Measurements from ENCODE around the gene EMILIN3.

EMILIN3 gene

DNA sequence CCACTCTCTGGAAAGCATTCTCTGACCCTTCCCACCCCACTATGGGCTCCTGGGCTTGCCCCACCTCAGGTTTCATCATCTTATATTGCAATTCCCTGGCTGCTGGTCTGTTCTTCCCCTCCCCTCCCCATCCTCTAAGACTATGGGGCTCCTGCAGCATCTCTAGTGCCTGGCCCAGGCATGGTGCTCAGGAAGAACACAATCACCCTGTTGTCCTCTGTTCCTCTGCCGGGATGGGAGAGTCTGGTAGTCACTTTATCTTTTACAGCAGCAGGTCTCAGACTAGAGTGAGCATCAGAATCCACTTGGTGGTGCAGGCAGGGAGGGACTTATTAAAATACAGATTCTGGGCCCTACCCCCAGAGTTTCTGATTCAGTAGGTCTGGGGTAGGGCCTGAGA lies 31.0 kb downstream of the EMILIN3 start:
- H3K27ac Mint-ChIP-seq, result no peak overlapping the region
- no peaks in the 10 kb centered on the region for H3K9me3 Mint-ChIP-seq
- H3K4me1 Mint-ChIP-seq (ENCODE audit: low read depth), result peaks cover 6% of the 10 kb centered on the region
- DNase-seq, result no peak
- H3K4me3 Mint-ChIP-seq, result no peak overlapping the region
- peaks cover 6% of the 10 kb centered on the region for H3K27me3 Mint-ChIP-seq
- H3K36me3 Mint-ChIP-seq (ENCODE audit: low read depth), result no peaks in the 10 kb centered on the region

DNA sequence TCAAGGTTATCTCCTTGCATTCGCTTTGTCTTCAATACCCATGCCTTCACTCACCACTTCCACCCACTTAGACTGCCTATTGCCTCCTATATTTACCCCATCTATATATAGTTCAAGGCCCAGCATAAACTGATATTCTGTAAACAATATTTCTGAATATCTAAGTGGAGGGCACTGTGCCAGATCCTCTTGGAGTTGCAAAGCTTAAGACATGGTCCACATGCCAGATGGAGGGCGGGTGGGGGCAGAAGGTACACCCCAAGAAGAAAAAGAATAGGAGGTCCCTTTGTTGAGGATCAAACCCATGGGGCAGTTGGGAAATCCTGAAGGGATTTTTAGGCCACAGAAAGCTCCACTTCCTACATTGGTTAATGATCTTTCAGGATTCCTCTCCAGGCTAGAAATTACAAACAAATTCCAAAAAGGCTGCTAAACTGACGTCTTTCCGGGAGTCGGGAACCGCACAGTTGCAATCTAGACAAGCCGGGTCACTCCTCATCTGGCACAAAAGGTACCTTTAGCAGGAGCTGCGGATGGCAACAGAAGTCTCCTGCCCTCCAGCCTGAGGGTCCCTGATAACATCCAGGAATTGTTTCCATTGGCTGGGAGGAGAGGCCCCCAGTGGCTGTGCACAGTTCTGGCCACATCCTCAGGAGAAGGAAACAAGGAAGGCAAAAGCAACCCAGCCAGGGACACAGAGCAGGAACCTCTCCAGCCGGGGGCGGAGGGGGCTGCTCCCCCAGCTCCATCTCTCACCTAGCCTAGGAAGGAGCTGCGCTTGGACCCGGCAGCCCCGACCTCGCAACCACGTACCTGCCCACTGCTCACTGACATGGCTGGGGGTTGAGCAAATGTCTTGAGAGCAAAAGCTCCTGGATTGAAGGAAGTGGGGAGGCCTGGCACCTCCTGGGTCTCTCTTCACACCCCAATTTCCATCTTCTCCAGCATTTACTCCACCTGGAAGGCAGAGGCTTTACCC lies 31.9 kb downstream of the EMILIN3 start:
- H3K27me3 Mint-ChIP-seq, result peaks cover 6% of the 10 kb centered on the region
- no peaks in the 10 kb centered on the region for H3K36me3 Mint-ChIP-seq (ENCODE audit: low read depth)
- peaks cover 5% of the 10 kb centered on the region for H3K4me1 Mint-ChIP-seq (ENCODE audit: low read depth)
- no peak overlapping the region for H3K27ac Mint-ChIP-seq
- H3K9me3 Mint-ChIP-seq, result no peaks in the 10 kb centered on the region
- DNase-seq, result no peak
- H3K4me3 Mint-ChIP-seq, result no peak overlapping the region

DNA sequence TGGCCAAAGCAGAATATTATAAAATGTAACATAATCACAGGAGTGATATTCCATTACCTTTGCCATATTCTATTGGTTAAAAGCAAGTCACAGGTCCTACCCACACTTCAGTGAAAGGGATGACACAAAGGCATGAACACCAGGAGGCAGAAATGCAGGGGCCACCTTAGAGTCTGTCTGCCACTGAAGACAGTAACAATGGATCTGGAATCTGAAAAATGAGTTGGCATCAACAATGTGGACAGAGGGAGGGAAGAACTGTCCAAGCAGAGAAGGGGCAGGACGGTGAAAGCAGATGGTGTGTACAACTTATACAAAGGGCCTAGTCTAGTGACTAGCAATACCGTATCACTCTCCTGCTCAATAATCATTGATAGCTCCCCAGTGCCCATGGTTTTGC lies 32.6 kb downstream of the EMILIN3 start:
- no peak overlapping the region for H3K27ac Mint-ChIP-seq
- H3K36me3 Mint-ChIP-seq (ENCODE audit: low read depth), result no peaks in the 10 kb centered on the region
- H3K4me1 Mint-ChIP-seq (ENCODE audit: low read depth), result peaks cover 11% of the 10 kb centered on the region
- H3K9me3 Mint-ChIP-seq, result no peaks in the 10 kb centered on the region
- no peak overlapping the region for H3K4me3 Mint-ChIP-seq
- no peak for DNase-seq
- H3K27me3 Mint-ChIP-seq, result peaks cover 4% of the 10 kb centered on the region

DNA sequence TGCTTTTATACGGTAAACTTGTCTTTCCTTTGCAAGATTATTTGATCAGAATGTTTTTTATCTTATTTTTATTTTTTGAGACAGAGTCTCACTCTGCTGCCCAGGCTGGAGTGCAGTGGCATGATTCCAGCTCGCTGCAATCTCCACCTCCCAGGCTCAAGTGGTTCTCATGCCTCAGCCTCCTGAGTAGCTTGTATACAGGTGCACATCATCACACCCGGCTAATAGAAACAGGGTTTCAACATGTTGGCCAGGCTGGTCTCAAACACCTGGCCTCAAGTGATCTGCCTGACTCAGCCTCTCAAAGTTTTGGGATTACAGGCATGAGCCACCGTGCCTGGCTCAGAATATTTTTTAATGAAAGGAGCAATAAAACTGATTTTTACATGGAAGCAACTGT lies 34.9 kb downstream of the EMILIN3 start:
- no peaks in the 10 kb centered on the region for H3K27me3 Mint-ChIP-seq
- H3K4me1 Mint-ChIP-seq (ENCODE audit: low read depth), result peaks cover 13% of the 10 kb centered on the region
- no peak overlapping the region for H3K4me3 Mint-ChIP-seq
- H3K36me3 Mint-ChIP-seq (ENCODE audit: low read depth), result no peaks in the 10 kb centered on the region
- no peaks in the 10 kb centered on the region for H3K9me3 Mint-ChIP-seq
- no peak for DNase-seq
- no peak overlapping the region for H3K27ac Mint-ChIP-seq

DNA sequence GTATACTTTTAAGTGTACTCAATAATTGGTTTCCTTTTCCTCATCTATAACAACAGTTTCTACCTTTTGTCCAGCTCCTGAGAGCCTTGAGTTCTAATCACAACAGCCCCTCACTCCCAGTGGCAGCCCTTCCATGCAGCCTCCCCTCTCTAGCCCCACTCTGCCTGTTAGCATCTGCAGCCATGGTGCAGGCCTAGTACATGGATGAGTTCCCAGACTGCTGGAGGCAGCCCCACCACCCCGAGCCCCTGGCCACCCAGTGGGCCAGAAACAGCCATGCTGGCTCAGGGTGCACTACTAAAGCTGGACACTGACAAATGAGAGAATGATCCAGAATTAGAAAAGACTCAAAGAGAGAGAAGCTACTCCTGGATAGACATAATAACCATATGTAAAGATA lies 35.7 kb downstream of the EMILIN3 start:
- Mint-ChIP-seq H3K36me3 (ENCODE audit: low read depth) (no peaks in the 10 kb centered on the region), H3K27ac (no peak overlapping the region), H3K4me3 (no peak overlapping the region), H3K4me1 (ENCODE audit: low read depth) (peaks cover 13% of the 10 kb centered on the region), H3K9me3 (no peaks in the 10 kb centered on the region), H3K27me3 (no peaks in the 10 kb centered on the region)
- no peak for DNase-seq

DNA sequence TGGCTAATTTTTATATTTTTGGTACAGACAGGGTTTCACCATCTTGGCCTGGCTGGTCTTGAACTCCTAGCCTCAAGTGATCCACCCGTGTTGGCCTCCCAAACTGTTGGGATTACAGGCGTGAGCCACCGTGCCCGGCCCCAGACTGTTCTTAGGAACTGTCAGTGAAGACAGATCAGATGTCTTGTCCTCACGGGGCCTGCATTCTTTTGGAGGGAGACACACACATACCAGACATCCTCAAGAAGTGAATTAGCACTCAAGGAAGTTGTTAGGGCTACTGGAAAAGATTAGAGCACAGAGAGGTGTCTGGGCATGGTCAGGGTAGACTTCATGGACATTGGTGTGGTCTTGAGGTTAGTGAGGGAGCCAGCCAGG lies 36.3 kb downstream of the EMILIN3 start:
- Mint-ChIP-seq H3K36me3 (ENCODE audit: low read depth) (no peaks in the 10 kb centered on the region), H3K9me3 (no peaks in the 10 kb centered on the region), H3K27me3 (no peaks in the 10 kb centered on the region), H3K4me3 (no peak overlapping the region), H3K27ac (no peak overlapping the region), H3K4me1 (ENCODE audit: low read depth) (peaks cover 13% of the 10 kb centered on the region)
- DNase-seq, result no peak

DNA sequence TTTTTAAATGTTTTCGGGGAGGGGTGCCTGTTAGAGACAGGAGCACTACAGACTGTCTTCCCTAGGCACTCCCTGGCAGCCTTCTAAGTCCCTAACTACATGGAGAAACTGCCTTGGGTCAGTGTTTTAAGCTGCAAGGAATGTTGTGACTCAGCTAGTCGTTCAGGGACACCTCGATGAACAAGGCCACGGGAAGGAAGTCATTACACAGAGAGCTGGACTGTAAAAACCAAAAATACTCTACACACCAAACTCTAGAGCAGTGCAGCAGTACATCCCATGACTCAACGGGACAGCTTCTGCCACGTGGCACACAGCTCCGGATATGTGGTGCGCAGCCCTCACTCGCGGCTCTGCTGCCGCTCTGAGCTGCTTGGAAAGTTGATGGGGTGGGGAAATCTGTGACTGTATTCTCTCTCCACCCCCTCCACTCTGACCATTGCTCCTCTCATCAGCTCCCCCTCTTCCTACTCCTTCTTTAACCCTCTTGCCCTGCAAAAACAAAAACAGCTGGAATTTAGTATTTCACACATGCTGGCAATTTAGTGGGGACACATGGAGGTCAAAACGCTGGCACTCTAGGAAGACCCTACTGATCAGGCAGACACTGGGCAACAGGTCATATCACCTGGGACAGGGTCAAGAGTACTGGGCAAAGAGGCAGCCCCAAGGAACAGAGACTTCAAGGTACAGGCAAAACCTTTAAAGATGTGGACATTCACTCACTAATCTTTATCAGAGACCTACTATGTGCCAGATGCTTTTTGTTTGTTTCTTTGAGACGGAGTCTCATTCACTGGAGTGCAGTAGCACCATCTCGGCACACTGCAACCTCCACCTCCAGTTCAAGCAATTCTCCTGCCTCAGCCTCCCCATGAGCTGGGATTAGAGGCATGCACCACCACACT lies 36.9 kb downstream of the EMILIN3 start:
- Mint-ChIP-seq H3K27ac (peak overlapping the region; percentile 79), H3K9me3 (no peaks in the 10 kb centered on the region), H3K36me3 (ENCODE audit: low read depth) (no peaks in the 10 kb centered on the region), H3K4me3 (no peak overlapping the region), H3K4me1 (ENCODE audit: low read depth) (peaks cover 13% of the 10 kb centered on the region), H3K27me3 (no peaks in the 10 kb centered on the region)
- DNase-seq, result peak; percentile 71

DNA sequence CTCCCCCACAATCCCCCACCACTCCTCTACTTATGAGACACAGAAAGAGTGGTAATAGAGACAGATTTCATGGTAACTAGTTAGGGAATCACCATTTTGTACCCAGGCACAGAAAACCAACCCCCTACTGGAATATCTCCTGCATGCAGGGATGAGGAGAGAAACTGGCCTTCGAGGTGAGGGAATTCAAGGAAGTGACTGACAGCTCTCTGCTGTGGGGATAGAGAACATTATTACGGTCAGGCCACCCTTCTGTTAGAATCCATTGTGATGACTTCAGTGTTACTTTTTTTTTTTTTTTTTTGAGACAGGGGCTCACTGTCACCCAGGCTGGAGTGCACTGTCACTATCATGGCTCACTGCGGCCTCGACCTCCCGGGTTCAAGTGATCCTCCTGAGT lies 39.4 kb downstream of the EMILIN3 start:
- no peak for DNase-seq
- no peak overlapping the region for H3K27ac Mint-ChIP-seq
- no peak overlapping the region for H3K4me3 Mint-ChIP-seq

DNA sequence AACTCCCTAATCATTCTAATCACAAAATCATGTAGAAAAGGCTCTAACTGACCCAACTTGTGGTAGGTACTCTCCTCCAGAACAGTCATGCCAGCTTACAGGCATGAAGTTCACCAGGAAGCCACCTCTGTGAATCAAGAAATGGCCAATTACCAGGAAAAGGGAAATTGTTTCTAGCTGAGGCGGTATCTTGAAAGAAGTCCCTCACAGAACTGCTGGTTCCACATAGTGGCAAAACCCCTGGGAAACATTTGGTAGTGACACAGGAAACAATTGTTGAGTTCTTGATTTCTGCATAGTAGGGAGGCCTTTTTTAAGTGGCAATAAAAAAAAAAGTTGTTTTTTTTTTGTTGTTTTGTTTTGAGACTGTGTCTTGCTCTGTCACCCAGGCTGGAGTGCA lies 45.6 kb downstream of the EMILIN3 start:
- Mint-ChIP-seq H3K27ac (no peak overlapping the region), H3K27me3 (no peaks in the 10 kb centered on the region), H3K36me3 (ENCODE audit: low read depth) (peaks cover 7% of the 10 kb centered on the region), H3K9me3 (no peaks in the 10 kb centered on the region), H3K4me3 (no peak overlapping the region), H3K4me1 (ENCODE audit: low read depth) (peaks cover 15% of the 10 kb centered on the region)
- no peak for DNase-seq

More for the DNA sequence above, 39.4 kb downstream of the EMILIN3 start:
- Mint-ChIP-seq H3K9me3 (no peaks in the 10 kb centered on the region), H3K4me1 (ENCODE audit: low read depth) (peaks cover 13% of the 10 kb centered on the region), H3K36me3 (ENCODE audit: low read depth) (no peaks in the 10 kb centered on the region), H3K27me3 (no peaks in the 10 kb centered on the region)

DNA sequence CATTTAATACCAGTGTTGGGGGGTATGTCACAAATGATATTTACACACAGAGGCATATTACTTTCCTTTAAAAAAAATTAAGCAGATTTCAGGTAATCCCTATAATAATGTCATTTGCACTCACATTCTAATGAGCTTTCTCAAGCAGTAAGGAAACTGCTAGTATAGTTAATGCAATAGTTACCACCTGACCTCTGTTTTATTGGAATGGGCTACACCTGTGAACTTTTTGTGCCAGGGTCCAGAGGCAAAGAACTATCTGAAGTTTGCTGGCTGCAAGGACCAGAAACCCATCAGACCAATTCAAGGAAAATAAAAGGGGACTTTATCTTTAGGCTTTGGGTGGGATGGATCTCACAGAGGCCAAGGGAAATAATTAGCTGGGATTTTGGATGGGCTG lies 46.2 kb downstream of the EMILIN3 start:
- Mint-ChIP-seq H3K27me3 (no peaks in the 10 kb centered on the region), H3K9me3 (no peaks in the 10 kb centered on the region), H3K27ac (no peak overlapping the region), H3K36me3 (ENCODE audit: low read depth) (peaks cover 7% of the 10 kb centered on the region), H3K4me1 (ENCODE audit: low read depth) (peaks cover 18% of the 10 kb centered on the region), H3K4me3 (no peak overlapping the region)
- DNase-seq, result no peak

DNA sequence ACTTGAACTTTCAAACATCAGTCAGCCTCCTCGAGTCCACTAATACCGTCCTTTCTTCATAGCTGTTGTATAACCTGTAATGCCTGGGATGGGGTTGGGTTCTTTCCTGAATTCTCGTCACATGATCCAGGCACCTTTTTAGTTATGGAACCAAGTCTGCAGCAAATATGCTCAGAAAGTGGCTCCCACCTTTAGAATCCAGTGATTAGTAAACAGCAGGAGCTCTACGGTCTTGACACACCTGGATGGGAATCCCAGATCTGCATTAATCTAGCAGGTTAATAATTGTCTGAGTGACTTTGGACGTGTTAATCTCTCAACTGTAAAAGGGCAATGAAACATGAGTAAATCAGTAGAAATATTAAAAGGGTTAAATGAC lies 48.4 kb downstream of the EMILIN3 start:
- Mint-ChIP-seq H3K9me3 (no peaks in the 10 kb centered on the region), H3K4me3 (peak overlapping the region; percentile 70), H3K36me3 (ENCODE audit: low read depth) (peaks cover 7% of the 10 kb centered on the region), H3K27me3 (no peaks in the 10 kb centered on the region), H3K27ac (peak overlapping the region; percentile 17), H3K4me1 (ENCODE audit: low read depth) (peaks cover 29% of the 10 kb centered on the region)
- DNase-seq, result no peak

DNA sequence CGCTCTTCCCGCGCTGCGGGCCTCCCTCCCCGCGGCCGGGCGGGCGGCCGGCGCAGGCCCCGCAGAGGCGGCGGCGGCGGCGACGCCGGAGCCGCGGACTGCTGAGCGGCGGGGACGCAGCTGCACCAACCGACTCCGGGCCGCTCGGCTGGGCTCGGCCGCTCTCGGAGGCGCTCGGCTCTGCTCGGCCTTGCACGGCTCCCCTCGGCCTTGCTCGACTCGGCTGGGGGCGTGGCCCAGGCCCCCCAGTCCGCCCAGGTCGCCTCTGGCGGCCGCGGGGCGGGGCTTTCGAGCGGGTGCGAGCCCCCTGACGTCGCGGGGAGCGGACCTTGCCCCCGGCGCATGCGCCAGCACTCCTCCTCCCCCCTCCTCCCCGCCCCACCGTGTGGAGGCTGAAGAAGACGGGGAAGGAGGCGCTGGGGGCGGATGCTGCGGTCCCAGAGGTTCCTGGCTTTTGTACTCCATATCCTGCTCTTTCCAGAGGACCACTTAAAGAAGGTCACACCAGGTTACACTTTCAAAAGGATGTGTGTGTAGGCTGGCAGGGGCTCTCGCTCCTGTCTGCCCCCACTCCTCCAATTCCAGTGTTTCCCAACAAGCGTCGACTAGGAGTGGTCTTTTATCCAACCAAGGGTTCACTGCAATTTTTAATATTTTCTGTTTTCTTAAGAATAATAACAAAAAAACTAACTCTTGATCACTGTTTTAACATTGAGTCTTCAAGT lies 48.9 kb downstream of the EMILIN3 start, which contains the start of gene ZHX3:
ZHX3 (minus strand) TSS at position 186 of the 725 bp plus-strand sequence. CDS start 112,815 bp downstream, outside the sequence.
- Mint-ChIP-seq H3K27me3 (no peaks in the 10 kb centered on the region), H3K4me3 (peak within 1 kb of the TSS; percentile 87), H3K27ac (peak within 1 kb of the TSS; percentile 95), H3K36me3 (ENCODE audit: low read depth) (peaks cover 7% of the 10 kb centered on the region), H3K9me3 (no peaks in the 10 kb centered on the region), H3K4me1 (ENCODE audit: low read depth) (peaks cover 29% of the 10 kb centered on the region)
- DNase-seq, result peak; percentile 98

DNA sequence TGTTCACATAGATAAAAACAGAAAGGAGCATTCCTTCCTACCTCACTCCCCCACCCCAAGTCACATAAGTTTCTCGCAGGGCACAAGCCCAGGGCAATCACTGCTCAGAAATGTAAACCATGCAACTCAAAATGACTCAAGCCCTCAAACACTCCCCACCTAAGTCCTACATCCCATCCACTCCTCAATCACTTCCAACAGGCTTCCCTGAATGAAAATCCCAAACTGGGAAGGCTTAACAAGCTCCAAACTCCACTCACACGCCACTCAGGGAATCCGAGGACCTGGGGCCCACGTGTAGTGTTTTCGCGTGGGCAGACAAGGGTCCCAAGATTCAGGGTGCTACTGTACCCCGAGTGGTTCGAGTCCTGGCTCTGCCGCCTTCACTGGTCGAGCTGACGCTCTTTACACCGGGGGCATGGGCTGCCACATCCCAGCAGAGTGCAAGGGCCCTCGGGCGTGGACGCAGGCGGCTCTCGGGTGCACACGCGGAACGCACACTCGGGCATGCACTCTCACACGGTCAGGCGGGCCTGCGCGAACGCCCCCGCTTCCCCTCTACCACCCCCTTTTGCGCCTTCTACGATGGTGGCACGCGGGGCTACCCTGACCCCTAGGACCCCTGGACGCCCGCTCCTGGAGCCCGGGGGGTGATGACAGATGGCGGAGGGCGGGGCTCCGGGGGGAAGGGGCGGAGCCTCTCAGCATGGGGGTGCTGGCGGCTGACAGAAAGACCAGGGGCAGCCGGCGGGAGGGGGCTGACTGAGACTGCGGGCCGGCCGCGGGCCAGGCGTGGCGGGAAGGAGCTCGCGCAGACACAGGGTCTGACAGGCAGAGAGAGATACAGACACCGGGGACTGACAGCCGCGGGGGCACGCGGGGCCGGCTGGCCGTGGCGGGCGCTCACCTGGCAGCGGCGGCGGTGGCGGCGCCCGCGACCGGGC lies 49.7 kb downstream of the EMILIN3 start:
- DNase-seq, result peak; percentile 91
- Mint-ChIP-seq H3K9me3 (no peaks in the 10 kb centered on the region), H3K4me1 (ENCODE audit: low read depth) (peaks cover 29% of the 10 kb centered on the region), H3K27me3 (no peaks in the 10 kb centered on the region), H3K36me3 (ENCODE audit: low read depth) (peaks cover 7% of the 10 kb centered on the region), H3K27ac (peak overlapping the region; percentile 95), H3K4me3 (peak overlapping the region; percentile 87)

All from activated T-cell treated with anti-CD3 and anti-CD28 coated beads, Interleukin-2, amount 50 U/mL, for 24 hours (primary cell).